Skeletal muscle satellite cell (primary cell): ENCODE measurements around the gene GHR.

ENCODE experiments used
- H3K27me3 ChIP-seq: 2 replicates; pipeline ENCODE4 v1.7.0; 2013; ENCODE audit warnings: low read length; ENCODE audit not compliant: control insufficient read depth, insufficient read depth
- H3K36me3 ChIP-seq: 2 replicates; pipeline ENCODE4 v1.7.0; 2013; ENCODE audit warnings: mild to moderate bottlenecking, control low read depth, low read length; ENCODE audit not compliant: insufficient read depth
- H3K4me1 ChIP-seq: 2 replicates; pipeline ENCODE4 v1.7.0; 2013; ENCODE audit warnings: low read length; ENCODE audit not compliant: control insufficient read depth, insufficient read depth
- H3K4me2 ChIP-seq: 2 replicates; pipeline ENCODE4 v1.7.0; 2013; ENCODE audit warnings: mild to moderate bottlenecking, low read length
- H3K4me3 ChIP-seq: 2 replicates; pipeline ENCODE4 v1.7.0; 2013; ENCODE audit warnings: low read length
- H3K9ac ChIP-seq: 2 replicates; pipeline ENCODE4 v1.7.0; 2013; ENCODE audit warnings: mild to moderate bottlenecking, low read depth, low read length, moderate library complexity
- H3K9me3 ChIP-seq: replicated peaks from 2 replicates; pipeline ENCODE4 v1.7.0; 2013; ENCODE audit warnings: mild to moderate bottlenecking, control low read depth, low read length

GHR gene

GRCh38 chr5:42404366-42404765 is 18.9 kb upstream of the GHR start:
- no peaks in the 10 kb centered on the region for H3K36me3 ChIP-seq
- no peaks in the 10 kb centered on the region for H3K9me3 ChIP-seq
- peaks cover 2% of the 10 kb centered on the region for H3K27me3 ChIP-seq
- no peaks in the 10 kb centered on the region for H3K4me1 ChIP-seq
- H3K4me2 ChIP-seq = no peak overlapping the region
- H3K9ac ChIP-seq = no peak overlapping the region
- no peak overlapping the region for H3K4me3 ChIP-seq

- H3K4me1 ChIP-seq = peaks cover 6% of the 10 kb centered on the region
- no peak overlapping the region for H3K9ac ChIP-seq
- no peak overlapping the region for H3K4me2 ChIP-seq
- no peak overlapping the region for H3K4me3 ChIP-seq
- H3K36me3 ChIP-seq = no peaks in the 10 kb centered on the region
- no peaks in the 10 kb centered on the region for H3K9me3 ChIP-seq
- no peaks in the 10 kb centered on the region for H3K27me3 ChIP-seq
Measured at GRCh38 chr5:42419294-42419693, 3.9 kb upstream of the GHR start.

GRCh38 chr5:42422656-42423280 is 471 bp upstream of the GHR start:
- Histone ChIP-seq H3K4me2 (peak overlapping the region; percentile 89), H3K4me3 (peak overlapping the region; percentile 78), H3K4me1 (peaks cover 11% of the 10 kb centered on the region), H3K9ac (peak overlapping the region; percentile 51), H3K36me3 (no peaks in the 10 kb centered on the region), H3K27me3 (no peaks in the 10 kb centered on the region), H3K9me3 (no peaks in the 10 kb centered on the region)

- Histone ChIP-seq H3K36me3 (no peaks in the 10 kb centered on the region), H3K27me3 (no peaks in the 10 kb centered on the region), H3K4me1 (peaks cover 11% of the 10 kb centered on the region), H3K4me2 (no peak overlapping the region), H3K9me3 (no peaks in the 10 kb centered on the region), H3K4me3 (no peak overlapping the region), H3K9ac (no peak overlapping the region)
Measured at GRCh38 chr5:42426016-42426415, 2.8 kb downstream of the GHR start.

- Histone ChIP-seq H3K27me3 (no peaks in the 10 kb centered on the region), H3K4me3 (no peak overlapping the region), H3K9ac (no peak overlapping the region), H3K9me3 (no peaks in the 10 kb centered on the region), H3K4me2 (no peak overlapping the region), H3K36me3 (no peaks in the 10 kb centered on the region), H3K4me1 (peaks cover 4% of the 10 kb centered on the region)
Measured at GRCh38 chr5:42429694-42430093, 6.5 kb downstream of the GHR start.

- no peak overlapping the region for H3K4me3 ChIP-seq
- H3K27me3 ChIP-seq = no peaks in the 10 kb centered on the region
- no peaks in the 10 kb centered on the region for H3K9me3 ChIP-seq
- no peak overlapping the region for H3K9ac ChIP-seq
- H3K4me2 ChIP-seq = no peak overlapping the region
- no peaks in the 10 kb centered on the region for H3K36me3 ChIP-seq
- H3K4me1 ChIP-seq = no peaks in the 10 kb centered on the region
Measured at GRCh38 chr5:42434047-42434724, 10.9 kb downstream of the GHR start.

- Histone ChIP-seq H3K36me3 (no peaks in the 10 kb centered on the region), H3K4me1 (no peaks in the 10 kb centered on the region), H3K27me3 (no peaks in the 10 kb centered on the region), H3K9ac (no peak overlapping the region), H3K4me3 (no peak overlapping the region), H3K9me3 (no peaks in the 10 kb centered on the region), H3K4me2 (no peak overlapping the region)
Measured at GRCh38 chr5:42436051-42436450, 12.8 kb downstream of the GHR start.

GRCh38 chr5:42454216-42454995 is 31.2 kb downstream of the GHR start:
- H3K4me3 ChIP-seq = no peak overlapping the region
- H3K9me3 ChIP-seq = no peaks in the 10 kb centered on the region
- no peaks in the 10 kb centered on the region for H3K27me3 ChIP-seq
- H3K4me2 ChIP-seq = no peak overlapping the region
- H3K4me1 ChIP-seq = peaks cover 6% of the 10 kb centered on the region
- no peaks in the 10 kb centered on the region for H3K36me3 ChIP-seq
- H3K9ac ChIP-seq = no peak overlapping the region

GRCh38 chr5:42461033-42461432 is 37.8 kb downstream of the GHR start:
- H3K4me2 ChIP-seq = no peak overlapping the region
- H3K9me3 ChIP-seq = no peaks in the 10 kb centered on the region
- no peaks in the 10 kb centered on the region for H3K36me3 ChIP-seq
- no peak overlapping the region for H3K9ac ChIP-seq
- H3K4me3 ChIP-seq = no peak overlapping the region
- H3K27me3 ChIP-seq = no peaks in the 10 kb centered on the region
- H3K4me1 ChIP-seq = no peaks in the 10 kb centered on the region

GRCh38 chr5:42461507-42461906 is 38.3 kb downstream of the GHR start:
- H3K4me3 ChIP-seq = no peak overlapping the region
- no peak overlapping the region for H3K9ac ChIP-seq
- H3K36me3 ChIP-seq = no peaks in the 10 kb centered on the region
- H3K27me3 ChIP-seq = no peaks in the 10 kb centered on the region
- H3K9me3 ChIP-seq = no peaks in the 10 kb centered on the region
- H3K4me2 ChIP-seq = no peak overlapping the region
- no peaks in the 10 kb centered on the region for H3K4me1 ChIP-seq

- Histone ChIP-seq H3K4me3 (no peak overlapping the region), H3K4me1 (no peaks in the 10 kb centered on the region), H3K9me3 (no peaks in the 10 kb centered on the region), H3K9ac (no peak overlapping the region), H3K4me2 (no peak overlapping the region), H3K27me3 (no peaks in the 10 kb centered on the region), H3K36me3 (no peaks in the 10 kb centered on the region)
Measured at GRCh38 chr5:42462083-42462482, 38.8 kb downstream of the GHR start.
